GM10847 (cell line): Measurements from ENCODE around the gene TRAF6.

Experiments
- POLR2A ChIP-seq: IDR thresholded peaks from 2 replicates; pipeline ENCODE4 v1.6.1; 2011; ENCODE audit not compliant: insufficient read length; ENCODE audit errors: extremely low read depth

TRAF6 gene

GRCh38 chr11:36507824-36508489, 2.1 kb downstream of the TRAF6 start:
- TF ChIP-seq POLR2A = no peak

DNA sequence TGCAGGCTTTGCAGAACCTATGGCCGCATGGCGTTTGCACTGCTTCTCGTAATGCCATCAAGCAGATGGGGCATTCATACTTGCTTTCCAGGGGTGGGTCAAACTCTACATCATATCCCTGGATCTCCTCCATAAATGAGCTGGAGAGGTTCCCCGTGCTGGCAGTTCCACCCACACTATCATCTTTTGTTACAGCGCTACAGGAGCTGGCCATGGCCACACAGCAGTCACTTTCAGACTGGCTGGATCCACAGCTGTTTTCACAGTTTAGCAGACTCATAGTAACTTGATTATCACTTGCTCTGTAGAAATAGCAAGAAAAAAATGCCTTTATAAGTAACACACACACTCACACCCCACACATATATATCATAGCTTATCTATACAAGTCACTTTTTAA, 8.8 kb downstream of the TRAF6 start:
- no peak for TF ChIP-seq POLR2A

DNA sequence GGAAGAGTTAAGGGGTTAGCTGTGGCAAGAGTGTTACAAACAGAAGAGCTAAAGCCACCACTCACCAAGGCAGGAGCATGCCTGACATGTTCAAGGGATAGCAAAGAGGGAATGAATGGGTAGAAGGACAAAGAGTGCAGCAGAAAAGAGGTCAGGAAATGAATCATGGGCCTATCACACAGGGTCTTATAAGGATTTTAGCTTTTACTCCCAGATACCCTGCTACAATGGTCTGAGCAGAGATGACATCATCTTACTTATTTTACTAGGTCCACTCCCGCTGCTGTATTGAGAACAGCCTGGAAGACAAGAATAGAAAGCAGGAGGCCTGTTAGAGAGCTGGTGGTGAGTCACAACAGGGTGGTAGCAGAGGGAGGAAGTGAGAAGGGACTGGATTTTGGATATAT, 9.8 kb downstream of the TRAF6 start:
- TF ChIP-seq POLR2A = no peak

GRCh38 chr11:36499315-36499714, 10.8 kb downstream of the TRAF6 start:
- no peak for TF ChIP-seq POLR2A

- no peak for TF ChIP-seq POLR2A
Observed at GRCh38 chr11:36498721-36499120, 11.4 kb downstream of the TRAF6 start.

GRCh38 chr11:36493332-36493731, 16.7 kb downstream of the TRAF6 start:
- TF ChIP-seq POLR2A = no peak

DNA sequence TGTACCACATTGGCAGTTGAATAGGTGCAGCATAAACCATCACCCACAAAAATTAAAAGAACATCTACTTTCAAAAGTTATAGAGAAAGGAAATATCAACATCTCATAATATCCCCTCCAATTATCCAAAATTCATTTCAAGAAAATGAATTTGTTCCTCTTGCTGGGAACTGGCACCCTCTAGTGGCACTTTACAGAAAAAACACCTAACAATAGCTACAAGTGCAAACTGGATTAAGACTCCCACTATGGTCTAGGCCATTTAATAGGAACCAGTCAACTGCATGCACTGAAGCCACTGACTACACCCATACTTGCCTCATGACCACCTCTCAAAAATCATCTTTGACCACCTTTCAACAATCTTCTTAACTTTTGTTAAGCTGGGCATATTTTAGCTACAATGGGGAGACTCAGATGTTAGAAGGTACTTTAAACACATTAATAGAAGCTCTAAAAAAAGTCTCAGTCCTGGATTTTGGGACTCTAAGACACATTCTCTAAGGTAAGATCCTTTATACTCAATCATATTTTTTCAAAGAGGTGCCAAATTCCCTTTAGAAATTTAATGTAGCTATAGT, 17.3 kb downstream of the TRAF6 start:
- no peak for TF ChIP-seq POLR2A

DNA sequence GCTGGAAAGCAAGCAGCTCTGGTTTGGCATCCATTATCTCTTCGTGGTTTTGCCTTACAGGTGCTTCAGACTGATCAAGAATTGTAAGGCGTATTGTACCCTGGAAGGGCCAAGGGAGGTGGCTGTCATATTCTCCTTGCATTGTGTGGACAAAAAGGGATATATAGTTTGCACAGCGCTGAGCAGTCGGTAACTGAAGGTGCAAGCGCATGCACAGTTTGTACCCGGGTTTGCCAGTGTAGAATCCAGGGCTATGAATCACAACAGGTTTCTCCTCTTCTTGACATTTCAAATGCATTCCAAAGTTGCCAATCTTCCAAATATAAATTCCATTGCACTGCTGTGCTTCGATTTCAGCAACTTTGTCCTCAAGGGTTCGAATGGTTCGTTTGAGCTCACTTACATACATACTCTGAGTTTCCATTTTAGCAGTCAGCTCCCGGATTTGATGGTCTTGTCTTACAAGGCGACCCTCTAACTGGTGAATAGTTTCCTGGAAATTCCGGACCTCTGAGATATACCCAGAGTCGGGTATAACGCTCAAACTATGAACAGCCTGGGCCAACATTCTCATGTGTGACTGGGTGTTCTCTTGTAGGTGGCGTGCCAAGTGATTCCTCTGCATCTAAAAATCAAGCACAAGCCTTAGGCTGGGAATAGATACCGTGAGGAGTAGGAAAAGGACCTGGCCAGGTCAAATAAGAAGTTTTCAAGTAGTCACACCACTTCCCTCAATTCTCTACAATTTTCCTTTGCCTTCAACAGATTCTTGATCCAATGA, 19.9 kb downstream of the TRAF6 start:
- TF ChIP-seq POLR2A = no peak

- TF ChIP-seq POLR2A = no peak
Observed at GRCh38 chr11:36488096-36488495, 22.0 kb downstream of the TRAF6 start.

DNA sequence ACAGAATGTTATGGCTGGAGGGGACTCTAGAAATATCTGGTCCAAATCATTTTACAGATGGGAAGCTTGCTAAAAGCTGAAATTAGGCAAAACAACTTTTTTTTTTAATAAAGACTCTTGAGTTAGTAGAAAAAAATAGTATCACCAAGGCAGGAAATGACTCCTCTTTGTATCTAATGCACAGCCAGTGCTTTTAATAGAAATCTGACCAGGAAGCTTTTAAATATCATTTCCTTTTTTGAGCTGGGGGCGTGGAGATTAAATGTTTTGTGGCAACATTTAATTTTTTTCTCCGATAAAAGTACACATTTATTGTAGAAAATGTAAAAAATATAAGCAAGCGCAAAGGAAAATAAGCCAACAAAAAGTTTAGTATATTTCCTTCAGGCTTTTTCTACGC, 22.5 kb downstream of the TRAF6 start:
- TF ChIP-seq POLR2A = no peak

DNA sequence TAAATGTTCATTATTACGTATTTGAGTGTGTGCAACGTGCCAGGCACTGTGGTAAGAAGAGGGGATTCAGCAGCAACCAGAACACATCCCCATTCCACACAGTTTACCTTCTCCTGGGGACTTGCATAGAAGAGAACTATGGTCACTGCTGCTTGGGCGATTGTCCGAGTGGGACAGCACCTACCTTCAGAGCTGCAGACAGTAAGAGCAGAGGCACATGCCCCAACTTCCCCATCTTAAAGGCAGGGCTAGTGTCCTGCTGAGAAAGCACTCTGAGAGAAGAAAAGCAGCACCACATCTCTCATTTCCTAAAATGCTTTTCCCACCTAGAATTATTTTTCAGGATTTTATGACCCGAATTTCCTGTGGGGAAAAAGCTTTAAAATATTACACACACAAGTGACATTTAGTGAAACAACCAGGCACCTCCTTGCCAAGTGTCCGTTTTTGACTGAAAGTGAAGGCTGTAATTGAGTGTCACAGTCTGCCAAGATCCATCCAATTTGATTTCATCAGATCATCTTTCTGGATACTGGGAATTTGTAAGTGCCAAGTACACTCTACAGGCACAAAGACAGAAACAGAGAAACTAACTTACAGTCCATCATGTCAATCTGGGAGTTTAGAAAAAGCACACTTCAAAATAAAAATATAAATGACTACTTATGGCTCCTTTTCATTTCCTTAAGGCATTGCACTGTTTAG, 24.6 kb downstream of the TRAF6 start:
- no peak for TF ChIP-seq POLR2A

DNA sequence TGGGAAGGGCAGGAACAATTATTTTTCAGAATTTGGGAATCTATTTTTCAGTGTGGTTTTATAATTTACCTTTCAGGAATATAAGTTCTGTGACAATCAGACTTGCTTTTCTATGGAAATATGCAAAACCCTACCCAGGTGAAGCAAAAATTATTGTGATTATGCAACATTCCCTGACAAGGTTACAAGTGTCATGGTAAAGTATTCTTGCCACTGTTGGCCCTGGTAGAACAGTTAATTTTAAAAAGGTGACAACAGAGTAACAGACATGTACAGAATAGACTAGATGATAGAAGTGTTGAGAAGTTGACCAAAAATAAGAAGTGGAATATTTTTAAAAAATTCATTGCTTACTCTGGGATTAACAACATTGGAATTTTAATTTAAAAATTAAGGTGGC, 29.2 kb downstream of the TRAF6 start:
- no peak for TF ChIP-seq POLR2A

GRCh38 chr11:36478700-36479329, 31.3 kb downstream of the TRAF6 start:
- TF ChIP-seq POLR2A = no peak

DNA sequence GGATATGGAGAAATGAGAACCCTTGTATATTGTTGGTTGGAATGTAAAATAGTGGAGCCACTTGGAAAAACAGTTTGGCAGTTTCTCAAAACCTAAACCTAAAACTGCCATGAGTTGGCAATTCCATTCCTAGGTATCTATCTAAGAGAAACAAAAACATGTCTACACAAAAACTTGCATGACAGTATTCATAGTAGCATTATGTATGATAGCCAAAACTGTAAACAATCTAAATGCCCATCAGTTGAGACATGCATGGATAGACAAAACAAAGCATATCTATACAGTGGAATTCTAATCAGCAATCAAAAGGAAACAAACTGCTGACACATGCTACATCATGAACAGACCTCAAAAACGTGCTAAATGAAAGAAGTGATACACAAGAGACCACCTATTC, 34.9 kb downstream of the TRAF6 start:
- TF ChIP-seq POLR2A = no peak

- TF ChIP-seq POLR2A = no peak
Observed at GRCh38 chr11:36471577-36471976, 38.5 kb downstream of the TRAF6 start.

DNA sequence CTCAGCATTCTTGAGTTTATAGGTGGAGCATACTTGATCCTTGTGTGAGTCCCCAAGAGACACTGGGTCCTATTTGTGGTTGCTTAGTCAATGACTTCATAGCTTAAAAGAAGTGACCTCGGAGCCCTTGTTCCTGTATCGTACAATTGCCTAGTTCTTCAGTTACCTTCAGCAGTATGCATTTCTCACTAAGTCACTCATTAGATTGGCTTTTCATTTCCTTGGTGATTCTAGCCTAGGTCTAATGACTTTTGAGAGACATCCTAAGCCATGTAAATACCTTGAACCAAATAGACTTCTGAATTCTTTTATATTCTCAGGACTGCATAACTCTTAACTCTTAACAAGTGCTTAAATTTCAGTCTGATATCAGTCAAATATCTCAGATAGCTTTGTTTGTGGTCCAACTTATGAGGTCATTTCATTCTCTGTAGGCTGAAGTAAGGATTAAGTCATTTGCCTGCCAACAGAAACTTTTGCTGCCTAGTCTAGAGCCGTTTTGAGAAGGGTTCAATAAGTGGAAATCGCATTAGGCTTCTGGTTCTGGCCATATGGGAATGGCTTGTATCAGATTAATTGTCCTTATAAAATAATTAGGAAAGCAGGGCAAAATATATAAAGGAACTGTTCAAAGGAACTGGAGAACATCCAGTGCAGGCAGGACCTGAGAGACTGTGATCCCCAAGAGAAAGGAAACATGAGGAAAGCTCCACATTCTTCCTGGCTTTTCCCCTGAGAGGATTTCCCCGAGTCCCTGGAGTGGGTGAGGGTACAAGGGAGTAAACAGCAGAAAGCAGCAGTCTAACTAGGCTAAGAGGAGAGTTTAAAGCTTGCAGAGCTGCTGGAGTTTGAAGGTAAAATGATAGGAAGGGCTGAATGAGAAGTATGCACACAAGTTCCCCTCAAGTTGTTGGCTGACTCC, 39.9 kb downstream of the TRAF6 start:
- no peak for TF ChIP-seq POLR2A
